ENCODE data around the gene NBPF1.
"Not testable (repeated sequence)": the region's sequence is repeated elsewhere in the genome, so short reads cannot be mapped to it uniquely, and the experiment has no call there.

The NBPF1 gene

DNA sequence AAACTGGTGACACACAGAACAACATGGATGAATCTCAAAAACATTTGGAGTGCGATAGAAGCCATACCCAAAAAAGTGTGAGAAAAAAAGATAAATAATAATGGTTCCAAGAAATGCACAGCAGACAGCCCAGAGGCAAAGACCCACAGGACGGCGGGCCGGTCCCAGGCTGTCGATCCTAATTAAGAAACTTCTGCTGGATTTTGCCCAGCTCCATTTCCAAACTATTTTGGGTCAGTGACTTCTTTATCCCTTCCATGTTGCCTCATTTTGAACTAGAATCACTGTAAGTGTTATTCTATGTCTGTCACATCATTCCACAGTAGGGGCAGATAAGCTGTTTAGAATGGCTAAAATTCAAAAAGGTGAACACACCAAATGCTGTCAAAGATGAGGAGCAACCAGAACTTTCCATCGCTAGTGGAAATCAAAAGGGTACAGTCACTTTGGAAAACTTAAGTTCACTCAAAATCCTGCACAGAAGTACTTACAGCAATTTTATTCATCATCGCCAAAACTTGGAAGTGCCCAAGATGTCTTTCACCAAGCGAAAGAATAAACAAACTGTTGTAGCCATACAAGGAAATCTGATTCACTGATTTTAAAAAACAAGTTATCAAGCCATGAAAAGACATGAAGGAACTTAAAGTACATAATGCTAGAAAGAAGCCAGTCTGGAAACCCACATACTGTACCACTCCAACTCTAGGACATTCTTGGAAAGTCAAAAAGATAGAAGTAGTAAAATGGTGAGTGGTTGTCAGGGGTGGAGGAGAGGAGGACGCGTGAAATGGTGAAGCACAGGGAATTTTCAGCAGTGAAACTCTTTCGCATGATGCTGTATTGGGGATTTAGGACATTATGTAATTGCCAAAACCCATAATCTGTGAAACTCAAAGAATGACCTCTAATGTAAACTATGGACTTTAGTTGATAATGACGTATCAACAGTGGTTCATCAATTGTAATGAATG is 7.5 kb downstream of the NBPF1 start:
- no peak for DNase-seq

DNA sequence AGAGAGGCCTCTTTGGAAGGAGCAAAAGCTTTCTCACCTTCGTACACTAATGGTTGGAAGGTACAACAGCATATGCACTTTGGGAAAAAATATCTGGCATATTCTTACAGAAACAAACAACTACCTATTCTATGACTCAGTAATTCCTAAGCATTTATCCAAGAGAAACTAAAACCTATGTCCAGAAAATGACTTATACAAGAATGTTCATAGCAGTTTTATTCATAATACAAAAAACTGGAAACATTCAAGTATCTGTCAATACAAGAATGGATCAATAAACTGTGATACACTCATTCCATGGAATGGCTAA is 8.2 kb downstream of the NBPF1 start:
- no peak for DNase-seq

GRCh38 chr1:16604514-16605212 is 8.7 kb downstream of the NBPF1 start:
- DNase-seq, result not testable (repeated sequence)

- DNase-seq, result not testable (repeated sequence)
These were observed 9.7 kb downstream of the NBPF1 start for GRCh38 chr1:16603623-16604022.

DNA sequence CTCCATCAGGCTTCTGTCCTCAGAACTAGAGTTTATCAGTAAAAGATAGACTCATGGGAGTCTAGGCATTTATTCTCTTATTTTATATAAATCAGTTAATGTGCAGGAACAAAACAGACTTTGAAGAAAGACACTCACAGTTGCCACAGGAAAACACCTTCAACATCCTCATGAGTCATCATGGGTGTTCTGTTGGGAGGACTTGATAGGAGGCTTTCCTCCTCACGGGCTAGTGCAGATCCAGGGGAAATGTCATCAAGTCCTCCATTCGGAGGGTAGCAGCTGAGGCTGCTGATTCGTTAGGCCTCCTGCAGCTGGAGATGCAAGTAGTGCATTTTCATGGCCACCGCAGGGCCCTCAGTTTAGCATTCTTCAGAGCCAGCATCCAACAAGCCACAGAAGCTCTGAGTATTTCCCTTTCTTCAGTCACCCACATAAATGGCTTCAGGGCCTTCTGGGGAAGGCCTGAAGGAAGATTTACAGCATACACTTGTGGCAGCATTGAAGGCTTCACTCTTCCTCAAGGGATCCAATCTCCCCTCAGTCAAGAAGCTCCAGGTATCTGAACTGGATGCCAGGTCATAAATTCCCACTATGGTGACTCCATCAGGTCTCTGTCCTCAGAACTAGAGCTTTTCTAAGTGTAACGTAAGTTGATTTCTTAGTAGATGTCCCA is 10.9 kb downstream of the NBPF1 start:
- DNase-seq, result not testable (repeated sequence)

DNA sequence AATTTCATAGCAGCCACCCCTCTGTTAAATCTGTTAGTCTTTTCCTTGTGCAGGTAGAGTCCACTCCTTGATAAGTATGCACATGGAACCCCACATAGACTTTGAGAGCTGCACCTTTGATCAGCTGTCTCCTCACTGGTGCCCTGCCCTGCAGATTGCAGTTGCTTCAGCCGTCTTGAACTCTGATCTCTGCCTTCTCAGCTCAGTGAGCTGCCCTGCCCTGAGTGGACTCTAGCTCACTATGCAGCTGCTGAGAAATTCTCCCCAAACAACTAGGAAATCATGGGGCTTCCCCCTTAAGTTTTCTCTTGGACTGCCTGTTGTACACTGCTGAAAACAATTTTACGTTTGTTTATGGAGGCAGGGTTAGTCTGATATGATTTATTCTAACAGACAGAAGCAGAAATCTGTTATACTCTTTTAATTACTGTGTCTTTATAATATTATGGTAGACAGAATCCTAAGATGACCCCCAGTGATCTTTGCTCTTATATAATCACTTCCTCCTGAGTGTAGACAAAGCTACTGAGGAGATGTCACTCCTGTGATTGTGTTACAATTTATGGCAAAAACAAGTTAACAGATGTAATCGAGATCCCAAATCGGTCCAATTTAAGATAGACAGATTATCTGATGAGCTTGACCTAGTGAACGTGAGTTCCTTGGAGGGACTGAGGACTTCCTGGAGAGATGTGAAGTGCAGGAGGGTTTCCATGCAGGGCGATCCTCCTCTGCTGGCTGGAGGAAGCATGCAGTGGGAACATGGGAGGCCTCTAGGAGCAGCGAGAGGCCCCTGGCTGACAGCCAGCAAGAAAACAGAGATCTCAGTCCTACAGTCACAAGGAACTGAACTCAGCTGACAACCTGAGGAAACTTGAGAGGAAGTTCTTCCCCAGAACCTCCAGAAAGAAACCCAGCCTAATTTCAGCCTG is 12.2 kb downstream of the NBPF1 start:
- not testable (repeated sequence) for DNase-seq

- not testable (repeated sequence) for DNase-seq
These were observed 14.0 kb downstream of the NBPF1 start for GRCh38 chr1:16599326-16599725.

DNA sequence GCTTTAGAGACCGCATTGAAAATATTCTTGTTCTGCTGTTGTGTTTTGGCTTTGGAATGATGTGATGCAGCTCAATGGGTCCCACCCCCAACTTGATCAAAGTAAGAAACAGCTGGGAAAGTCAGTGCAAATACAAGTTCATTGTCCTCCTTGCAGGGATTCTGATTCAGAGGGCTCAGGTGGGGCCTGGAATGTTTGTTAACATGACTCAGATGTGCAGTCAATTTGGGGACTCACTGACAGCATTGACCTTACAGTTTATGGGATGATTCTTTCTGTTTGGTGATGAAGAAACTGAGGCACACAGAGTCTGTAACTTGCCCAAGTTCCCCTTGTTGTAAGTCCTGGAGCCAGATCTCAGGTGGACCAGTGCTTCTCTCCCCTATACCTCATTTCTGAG is 18.1 kb downstream of the NBPF1 start:
- not testable (repeated sequence) for DNase-seq

DNA sequence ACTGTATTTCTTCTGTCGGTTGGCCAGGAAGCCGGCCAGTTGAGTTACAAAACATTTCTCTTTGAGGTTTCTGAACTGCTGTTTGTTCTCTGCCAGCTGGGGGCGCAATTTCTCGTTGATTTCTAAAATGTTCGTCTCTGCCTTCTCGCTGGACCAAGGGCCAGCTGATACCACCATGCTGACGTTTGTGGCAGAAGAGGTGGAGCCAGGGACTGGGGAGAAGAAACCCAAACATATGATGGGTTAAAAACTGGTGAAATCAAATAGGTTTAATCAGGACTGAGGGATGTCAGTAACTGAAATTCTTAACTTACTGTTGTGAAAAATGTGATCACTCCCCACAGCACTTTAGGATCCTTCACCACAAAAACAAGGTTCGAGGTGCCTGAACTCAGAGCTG is 21.5 kb downstream of the NBPF1 start:
- DNase-seq, result not testable (repeated sequence)

- DNase-seq, result not testable (repeated sequence)
These were observed 25.3 kb downstream of the NBPF1 start for GRCh38 chr1:16588081-16588480.

DNA sequence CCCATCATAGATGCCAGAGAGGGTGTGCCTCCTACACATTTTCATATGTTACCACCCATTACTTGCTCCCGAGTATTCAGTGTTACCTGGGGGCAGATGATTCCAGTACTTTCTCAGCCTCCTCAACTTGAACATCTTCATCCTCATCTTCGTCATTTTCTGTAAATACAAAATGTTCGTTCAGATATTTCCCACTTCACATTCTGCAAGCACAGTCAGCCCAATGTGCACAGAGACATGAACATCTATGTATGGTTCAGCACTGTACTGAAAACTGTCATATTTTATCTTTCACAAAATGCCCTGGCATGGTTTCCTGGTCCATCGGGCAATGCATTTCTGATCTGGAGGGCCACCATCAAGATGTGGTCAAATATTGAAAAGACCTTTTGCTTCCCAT is 25.7 kb downstream of the NBPF1 start:
- DNase-seq, result not testable (repeated sequence)

- DNase-seq, result not testable (repeated sequence)
These were observed 48.0 kb downstream of the NBPF1 start for GRCh38 chr1:16565324-16565723.

DNA sequence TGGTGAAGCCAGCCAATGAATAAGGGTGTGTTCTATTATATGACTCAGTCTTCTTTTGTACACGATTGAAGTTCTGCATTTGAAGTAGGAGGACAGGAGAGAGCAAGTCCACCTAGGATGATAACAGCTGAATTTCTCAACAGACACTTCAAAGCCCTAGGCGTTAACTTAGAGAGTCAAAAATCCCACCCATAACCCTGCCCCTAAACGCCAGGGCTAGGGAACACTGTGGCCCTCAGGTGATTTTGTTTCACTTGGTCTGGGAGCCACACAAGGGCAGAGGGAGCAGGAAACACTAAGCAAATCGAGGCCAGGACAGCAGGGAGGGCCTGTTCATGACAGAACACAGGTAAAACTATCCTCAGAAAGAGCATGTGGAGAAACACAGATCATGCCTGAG is 52.3 kb downstream of the NBPF1 start:
- DNase-seq, result not testable (repeated sequence)

DNA sequence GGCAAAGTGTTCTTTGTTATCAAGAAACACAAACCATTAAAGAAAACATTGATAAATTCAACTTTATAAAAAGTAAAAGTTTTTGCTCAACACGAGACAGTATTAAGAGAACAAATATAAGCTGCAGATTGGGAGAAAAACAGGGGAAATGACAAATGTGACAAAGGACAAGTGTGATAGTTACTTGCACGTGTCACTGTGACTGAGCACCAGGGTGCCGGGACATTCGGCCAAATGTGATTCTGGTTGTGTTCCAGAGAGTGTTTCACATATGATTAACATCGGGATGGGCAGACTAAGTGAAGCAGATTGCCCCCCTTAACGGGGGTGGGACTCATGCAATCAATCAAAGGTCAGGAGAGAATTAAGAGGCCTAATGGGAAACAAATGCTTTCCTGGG is 52.9 kb downstream of the NBPF1 start:
- DNase-seq, result not testable (repeated sequence)

DNA sequence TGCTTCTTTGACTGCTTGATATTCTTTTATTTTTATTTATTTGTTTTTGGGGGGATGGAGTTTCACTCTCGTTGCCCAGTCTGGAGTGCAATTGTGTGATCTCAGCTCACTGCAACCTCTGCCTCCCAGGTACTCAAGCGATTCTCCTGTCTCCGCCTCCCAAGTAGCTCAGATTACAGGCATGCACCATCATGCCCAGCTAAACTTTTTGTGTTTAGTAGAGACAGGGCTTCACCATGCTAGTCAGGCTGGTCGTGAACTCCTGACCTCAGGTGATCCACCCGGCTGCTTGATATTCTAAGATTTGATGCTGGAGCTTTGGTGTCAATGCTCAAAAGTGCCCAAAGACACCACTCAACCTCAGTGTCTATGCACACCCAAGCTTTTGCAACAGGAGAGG is 53.7 kb downstream of the NBPF1 start:
- not testable (repeated sequence) for DNase-seq

DNA sequence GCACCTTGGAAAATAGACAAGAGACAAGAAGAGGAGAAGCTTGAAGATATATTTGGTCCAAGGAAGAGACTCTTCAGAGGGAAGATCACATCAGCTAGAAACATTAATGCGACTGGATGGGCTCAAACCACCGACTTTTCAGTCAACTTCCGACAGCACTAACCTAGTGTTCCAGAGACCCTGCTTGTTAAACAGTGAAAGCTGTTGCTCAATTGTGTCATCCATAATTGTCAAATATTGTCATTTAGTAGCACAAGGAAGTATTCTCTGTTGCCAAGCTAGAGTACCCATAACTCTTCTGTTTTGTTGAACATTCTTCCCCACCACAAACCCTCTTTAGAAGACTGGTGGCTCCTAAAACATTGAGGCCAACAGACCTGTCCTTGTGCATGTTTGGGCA is 56.3 kb downstream of the NBPF1 start:
- DNase-seq, result not testable (repeated sequence)

DNA sequence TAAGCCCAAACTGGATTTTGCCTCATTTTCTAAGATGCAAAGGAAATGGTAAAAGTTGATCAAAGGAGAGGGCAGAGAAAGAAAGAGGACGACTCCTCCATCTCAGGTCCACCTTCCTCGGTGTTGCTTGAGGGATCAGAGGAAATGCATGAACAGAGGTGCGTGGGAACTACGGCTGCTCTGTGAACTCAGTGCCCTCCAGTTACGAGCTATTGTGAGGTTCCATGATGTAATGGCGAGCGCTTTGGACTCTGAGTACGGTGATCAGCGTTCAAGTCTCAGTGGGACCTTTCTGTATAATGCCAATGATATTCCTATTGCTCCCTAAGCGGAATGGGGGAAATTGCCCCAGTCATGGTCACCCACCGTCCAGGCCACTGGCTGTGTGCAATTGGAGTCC is 60.1 kb downstream of the NBPF1 start:
- DNase-seq, result not testable (repeated sequence)

GRCh38 chr1:16550212-16550918 is 63.0 kb downstream of the NBPF1 start:
- DNase-seq, result not testable (repeated sequence)

GRCh38 chr1:16549545-16549944 is 63.8 kb downstream of the NBPF1 start:
- DNase-seq, result not testable (repeated sequence)

DNA sequence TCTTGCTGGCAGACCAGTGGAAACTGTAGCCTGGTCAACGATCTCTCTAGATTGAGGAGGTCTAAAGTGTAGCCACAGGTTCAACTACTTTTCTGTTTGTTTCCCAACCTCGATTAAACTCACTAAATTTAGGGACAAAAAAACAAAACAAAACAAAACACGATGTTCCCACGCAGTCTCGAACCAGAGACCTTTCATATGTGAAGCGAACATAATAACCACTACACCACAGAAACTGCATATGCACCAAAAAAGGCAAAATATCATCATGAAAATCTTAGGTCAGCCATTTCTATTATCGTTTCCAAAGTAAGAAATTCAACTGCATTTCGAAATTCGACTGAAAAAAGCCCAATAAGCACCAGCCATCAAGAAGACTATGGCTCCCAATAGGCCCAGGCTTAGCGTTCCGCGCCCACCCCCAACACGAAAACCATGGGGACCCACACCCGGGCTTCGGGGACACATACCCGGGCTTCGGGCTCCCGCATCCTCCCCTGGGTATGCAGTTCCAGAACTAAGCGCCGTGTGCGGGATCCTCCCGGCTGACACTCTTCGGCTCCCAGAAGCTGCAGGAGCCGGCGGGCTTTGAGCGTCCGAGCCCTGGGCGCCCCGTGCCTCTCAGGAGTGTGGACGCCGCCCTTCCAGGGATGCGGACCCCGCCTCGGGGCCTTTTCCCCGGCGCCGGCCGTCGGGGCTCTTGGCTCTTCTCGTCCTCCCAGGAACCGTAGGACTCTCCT is 65.7 kb downstream of the NBPF1 start:
- DNase-seq, result not testable (repeated sequence)

DNA sequence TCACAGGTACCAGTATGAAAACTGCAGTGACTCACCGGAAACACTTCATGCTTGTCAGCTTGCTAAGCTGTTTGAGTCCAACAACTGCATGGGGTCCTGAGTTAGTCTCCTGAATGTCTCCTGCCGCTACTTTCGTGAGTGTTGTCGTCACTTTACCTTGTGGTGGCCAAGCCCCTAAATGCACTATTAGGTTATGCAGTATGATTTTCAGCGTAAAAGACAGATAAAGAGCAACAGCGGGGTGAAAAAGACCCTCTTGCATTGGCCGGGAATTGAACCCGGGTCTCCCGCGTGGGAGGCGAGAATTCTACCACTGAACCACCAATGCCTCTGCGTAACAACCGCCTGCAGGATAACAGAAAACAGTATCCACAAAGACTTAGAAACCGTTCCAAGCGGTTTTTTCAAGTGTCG is 67.7 kb downstream of the NBPF1 start:
- DNase-seq, result not testable (repeated sequence)

All from NCI-H345 (cell line).